HL-60/S4 (cell line): ENCODE results near the gene AMY1B.
"Not testable (repeated sequence)": the region's sequence is repeated elsewhere in the genome, so short reads cannot be mapped to it uniquely, and the experiment has no call there.

Experiments
- in situ Hi-C: fragments of 300-500 bp; cut with MboI; formaldehyde crosslinking; loops from 2 replicates; pipeline ENCODE4 v1.14.3; 2022; ENCODE audit warnings: low sequenced_read_pairs

The AMY1B gene

DNA sequence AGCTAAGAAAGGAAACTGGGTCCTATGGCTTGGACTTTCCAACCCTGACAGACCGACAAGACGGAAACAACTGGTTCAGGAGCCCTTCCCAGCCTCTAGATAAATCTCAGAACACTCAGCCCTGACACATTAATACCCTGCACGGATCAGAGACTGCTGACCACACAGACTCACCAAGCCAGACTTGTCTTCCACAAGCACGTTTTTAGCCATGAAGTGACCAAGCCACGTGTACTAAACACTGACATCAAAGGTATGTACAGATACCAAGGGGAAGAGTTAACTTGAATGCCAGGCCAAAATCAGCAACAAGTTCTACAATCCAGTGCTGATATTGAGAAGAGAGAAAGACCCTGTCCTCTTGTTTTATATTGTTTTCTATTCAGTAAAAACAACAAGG lies at the start of gene AMY1B:
Gene AMY1B (minus strand): TSS at position 101 of the 400 bp plus-strand sequence. CDS start 571 bp downstream, outside the sequence.
- in situ Hi-C loops: not testable (repeated sequence)

DNA sequence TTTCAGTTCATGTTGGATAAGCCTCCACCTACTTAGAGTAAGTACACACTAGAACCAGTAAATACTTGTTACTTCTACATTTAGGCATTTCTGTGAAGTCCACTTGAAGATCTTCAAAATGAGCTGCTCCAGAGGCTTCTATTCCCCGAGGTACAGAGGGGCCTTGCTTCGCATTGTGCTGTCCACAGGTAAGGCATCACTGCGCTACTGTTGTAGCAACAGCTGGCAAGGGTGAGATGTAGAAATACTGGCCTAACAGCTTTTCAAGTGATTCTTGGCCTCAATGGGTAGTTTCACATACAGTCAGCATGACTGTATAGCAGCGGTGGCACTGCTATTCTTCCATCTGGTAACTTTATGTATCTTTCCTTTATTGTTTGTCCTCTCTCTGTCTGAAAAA lies 49.0 kb upstream of the AMY1B start:
- in situ Hi-C loops: not testable (repeated sequence)

DNA sequence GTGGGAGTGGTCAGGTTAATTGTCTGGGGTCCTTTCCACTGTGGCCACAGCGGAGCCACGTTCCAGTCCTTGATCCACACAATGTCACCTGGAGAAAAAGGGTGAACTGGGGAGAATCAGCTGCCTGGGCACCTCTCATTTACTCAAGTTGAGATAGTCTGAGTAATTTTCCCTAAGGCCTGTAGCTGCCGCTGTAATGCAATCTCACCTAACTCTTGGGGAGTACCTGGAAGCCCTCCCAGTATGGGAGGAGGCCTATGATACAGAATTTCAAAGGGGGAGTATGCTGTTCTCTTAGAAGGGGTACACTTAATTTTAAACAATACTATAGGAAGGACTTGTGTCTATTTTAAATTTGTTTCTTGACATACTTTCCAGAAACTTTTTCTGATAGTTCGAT lies 48.4 kb upstream of the AMY1B start:
- in situ Hi-C loops: not testable (repeated sequence)

DNA sequence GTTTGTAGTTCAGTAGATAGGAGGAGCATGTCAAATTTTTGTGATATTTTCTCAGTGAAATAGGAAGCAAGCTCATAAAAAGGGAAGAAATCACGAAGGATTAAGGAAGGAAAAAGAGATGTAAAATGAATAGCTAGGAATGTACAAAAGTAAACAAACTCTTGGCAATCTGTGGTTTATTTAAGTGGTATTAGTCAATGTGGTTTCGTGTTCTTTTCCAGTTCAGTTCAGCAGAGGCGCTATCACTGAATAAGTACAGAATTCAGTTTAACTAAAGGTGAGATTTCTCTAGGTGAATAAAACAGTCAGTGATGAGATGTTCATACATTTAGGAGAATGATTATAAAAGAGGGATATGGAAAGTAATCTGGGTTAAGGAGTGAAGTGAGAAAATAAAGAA lies 42.0 kb upstream of the AMY1B start:
- in situ Hi-C loops: not testable (repeated sequence)

DNA sequence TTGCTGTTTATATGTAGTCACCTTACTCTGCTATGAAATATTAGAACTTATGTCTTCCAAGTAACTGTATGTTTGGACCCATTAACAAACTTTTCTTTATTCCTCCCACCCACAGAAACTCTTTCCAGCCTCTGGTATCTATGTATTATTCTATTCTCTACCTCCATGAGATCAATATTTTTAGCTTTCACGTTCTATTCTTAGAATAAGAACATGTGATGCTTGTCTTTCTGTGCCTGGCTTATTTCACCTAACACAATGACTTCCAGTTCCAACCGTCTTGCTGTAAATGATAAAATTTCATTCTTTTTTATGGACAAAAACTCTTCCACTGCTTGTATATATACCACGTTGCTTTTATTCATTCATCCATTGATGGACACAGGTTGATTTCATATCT lies 39.3 kb upstream of the AMY1B start:
- in situ Hi-C loops: not testable (repeated sequence)

DNA sequence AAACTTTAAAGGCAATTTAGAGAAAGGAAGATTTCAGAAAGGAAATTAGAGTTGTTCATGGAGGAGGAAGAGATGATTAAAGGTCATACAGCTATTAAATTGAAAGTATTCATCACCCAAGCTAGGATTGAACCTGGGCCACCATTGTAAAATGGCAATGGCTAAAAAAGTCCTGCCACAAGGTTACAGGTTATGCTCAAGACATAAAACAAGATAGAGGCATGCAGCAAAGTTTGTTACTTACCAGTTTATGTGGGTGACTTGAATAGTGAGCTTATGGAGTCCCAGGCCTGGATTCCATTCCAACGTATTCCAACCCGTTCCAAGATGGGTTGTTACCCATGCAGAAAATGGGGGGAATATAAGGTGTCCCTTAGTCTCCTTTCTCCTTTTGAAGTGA lies 25.5 kb upstream of the AMY1B start:
- in situ Hi-C loops: not testable (repeated sequence)

DNA sequence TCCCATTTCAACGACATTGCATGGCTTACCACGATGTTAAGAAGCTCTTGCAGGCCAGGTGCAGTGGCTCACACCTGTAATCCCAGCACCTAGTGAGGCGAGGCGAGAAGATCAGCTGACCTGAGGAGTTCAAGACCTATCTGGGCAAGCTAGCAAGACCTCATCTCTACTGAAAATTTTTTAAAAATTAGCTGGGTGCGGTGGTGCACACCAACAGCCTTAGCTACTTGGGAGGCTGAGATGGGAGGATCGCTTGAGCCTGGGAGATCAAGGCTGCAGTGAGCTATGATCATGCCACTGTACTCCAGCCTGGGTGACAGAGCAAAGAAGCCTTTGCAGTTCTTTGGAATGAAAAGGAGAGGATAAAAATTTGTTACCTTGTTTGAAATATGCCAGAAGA lies 21.4 kb upstream of the AMY1B start:
- in situ Hi-C loops: not testable (repeated sequence)

DNA sequence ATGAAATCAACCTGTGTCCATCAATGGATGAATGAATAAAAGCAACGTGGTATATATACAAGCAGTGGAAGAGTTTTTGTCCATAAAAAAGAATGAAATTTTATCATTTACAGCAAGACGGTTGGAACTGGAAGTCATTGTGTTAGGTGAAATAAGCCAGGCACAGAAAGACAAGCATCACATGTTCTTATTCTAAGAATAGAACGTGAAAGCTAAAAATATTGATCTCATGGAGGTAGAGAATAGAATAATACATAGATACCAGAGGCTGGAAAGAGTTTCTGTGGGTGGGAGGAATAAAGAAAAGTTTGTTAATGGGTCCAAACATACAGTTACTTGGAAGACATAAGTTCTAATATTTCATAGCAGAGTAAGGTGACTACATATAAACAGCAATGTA lies 14.4 kb upstream of the AMY1B start:
- in situ Hi-C loops: not testable (repeated sequence)

DNA sequence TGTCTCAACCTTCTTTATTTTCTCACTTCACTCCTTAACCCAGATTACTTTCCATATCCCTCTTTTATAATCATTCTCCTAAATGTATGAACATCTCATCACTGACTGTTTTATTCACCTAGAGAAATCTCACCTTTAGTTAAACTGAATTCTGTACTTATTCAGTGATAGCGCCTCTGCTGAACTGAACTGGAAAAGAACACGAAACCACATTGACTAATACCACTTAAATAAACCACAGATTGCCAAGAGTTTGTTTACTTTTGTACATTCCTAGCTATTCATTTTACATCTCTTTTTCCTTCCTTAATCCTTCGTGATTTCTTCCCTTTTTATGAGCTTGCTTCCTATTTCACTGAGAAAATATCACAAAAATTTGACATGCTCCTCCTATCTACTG lies 11.7 kb upstream of the AMY1B start:
- in situ Hi-C loops: not testable (repeated sequence)

DNA sequence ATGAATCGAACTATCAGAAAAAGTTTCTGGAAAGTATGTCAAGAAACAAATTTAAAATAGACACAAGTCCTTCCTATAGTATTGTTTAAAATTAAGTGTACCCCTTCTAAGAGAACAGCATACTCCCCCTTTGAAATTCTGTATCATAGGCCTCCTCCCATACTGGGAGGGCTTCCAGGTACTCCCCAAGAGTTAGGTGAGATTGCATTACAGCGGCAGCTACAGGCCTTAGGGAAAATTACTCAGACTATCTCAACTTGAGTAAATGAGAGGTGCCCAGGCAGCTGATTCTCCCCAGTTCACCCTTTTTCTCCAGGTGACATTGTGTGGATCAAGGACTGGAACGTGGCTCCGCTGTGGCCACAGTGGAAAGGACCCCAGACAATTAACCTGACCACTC lies 5.2 kb upstream of the AMY1B start:
- in situ Hi-C loops: not testable (repeated sequence)

DNA sequence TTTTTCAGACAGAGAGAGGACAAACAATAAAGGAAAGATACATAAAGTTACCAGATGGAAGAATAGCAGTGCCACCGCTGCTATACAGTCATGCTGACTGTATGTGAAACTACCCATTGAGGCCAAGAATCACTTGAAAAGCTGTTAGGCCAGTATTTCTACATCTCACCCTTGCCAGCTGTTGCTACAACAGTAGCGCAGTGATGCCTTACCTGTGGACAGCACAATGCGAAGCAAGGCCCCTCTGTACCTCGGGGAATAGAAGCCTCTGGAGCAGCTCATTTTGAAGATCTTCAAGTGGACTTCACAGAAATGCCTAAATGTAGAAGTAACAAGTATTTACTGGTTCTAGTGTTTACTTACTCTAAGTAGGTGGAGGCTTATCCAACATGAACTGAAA lies 4.7 kb upstream of the AMY1B start:
- in situ Hi-C loops: not testable (repeated sequence)

DNA sequence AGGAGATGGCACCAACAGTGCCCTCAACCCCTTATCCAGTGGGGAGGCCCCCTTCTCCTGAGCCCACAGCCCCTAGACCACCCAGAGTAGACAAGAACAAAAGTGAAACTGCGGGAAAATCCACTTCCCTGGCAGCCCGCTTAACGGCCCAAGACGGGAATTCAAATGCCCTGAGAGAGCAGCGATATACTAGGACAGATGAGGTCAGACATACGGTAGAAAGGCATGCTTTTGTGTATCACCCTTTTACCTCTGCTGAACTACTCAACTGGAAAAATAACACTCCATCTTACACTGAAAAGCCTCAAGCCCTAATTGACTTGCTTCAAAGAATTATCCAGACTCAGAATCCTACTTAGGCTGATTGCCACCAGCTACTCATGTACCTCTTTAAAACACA lies 1.4 kb upstream of the AMY1B start:
- in situ Hi-C loops: not testable (repeated sequence)

DNA sequence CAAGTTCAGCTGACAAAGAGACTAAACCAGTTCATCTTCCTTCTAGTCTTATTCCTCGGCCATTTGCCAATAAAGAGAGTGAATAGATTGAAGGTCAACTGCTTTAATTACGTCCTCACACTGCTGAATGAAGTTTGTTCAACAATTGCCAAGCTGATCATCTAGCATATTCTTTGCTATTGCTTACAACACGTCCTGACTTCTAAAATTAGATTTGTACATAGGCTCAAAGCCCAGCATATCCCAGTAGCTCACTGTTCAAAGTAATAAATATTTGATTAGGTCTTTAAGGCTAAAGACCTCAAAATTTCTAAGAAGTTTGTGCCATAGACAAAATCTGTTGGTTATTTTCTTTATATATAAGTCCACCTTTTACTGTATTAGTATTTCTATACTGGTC lies 19.7 kb downstream of the AMY1B start:
- in situ Hi-C loops: not testable (repeated sequence)

DNA sequence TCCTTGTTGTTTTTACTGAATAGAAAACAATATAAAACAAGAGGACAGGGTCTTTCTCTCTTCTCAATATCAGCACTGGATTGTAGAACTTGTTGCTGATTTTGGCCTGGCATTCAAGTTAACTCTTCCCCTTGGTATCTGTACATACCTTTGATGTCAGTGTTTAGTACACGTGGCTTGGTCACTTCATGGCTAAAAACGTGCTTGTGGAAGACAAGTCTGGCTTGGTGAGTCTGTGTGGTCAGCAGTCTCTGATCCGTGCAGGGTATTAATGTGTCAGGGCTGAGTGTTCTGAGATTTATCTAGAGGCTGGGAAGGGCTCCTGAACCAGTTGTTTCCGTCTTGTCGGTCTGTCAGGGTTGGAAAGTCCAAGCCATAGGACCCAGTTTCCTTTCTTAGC lies 40.5 kb downstream of the AMY1B start, which contains the start of gene AMY1A:
Gene AMY1A (plus strand): TSS at position 301 of the 400 bp plus-strand sequence. CDS start 571 bp downstream, outside the sequence.
- in situ Hi-C loops: not testable (repeated sequence)

DNA sequence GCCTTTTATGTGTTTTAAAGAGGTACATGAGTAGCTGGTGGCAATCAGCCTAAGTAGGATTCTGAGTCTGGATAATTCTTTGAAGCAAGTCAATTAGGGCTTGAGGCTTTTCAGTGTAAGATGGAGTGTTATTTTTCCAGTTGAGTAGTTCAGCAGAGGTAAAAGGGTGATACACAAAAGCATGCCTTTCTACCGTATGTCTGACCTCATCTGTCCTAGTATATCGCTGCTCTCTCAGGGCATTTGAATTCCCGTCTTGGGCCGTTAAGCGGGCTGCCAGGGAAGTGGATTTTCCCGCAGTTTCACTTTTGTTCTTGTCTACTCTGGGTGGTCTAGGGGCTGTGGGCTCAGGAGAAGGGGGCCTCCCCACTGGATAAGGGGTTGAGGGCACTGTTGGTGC lies 41.9 kb downstream of the AMY1B start:
- in situ Hi-C loops: not testable (repeated sequence)

DNA sequence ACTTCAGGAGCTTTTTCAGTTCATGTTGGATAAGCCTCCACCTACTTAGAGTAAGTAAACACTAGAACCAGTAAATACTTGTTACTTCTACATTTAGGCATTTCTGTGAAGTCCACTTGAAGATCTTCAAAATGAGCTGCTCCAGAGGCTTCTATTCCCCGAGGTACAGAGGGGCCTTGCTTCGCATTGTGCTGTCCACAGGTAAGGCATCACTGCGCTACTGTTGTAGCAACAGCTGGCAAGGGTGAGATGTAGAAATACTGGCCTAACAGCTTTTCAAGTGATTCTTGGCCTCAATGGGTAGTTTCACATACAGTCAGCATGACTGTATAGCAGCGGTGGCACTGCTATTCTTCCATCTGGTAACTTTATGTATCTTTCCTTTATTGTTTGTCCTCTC lies 45.1 kb downstream of the AMY1B start:
- in situ Hi-C loops: not testable (repeated sequence)

DNA sequence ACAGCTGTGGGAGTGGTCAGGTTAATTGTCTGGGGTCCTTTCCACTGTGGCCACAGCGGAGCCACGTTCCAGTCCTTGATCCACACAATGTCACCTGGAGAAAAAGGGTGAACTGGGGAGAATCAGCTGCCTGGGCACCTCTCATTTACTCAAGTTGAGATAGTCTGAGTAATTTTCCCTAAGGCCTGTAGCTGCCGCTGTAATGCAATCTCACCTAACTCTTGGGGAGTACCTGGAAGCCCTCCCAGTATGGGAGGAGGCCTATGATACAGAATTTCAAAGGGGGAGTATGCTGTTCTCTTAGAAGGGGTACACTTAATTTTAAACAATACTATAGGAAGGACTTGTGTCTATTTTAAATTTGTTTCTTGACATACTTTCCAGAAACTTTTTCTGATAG lies 45.7 kb downstream of the AMY1B start:
- in situ Hi-C loops: not testable (repeated sequence)

DNA sequence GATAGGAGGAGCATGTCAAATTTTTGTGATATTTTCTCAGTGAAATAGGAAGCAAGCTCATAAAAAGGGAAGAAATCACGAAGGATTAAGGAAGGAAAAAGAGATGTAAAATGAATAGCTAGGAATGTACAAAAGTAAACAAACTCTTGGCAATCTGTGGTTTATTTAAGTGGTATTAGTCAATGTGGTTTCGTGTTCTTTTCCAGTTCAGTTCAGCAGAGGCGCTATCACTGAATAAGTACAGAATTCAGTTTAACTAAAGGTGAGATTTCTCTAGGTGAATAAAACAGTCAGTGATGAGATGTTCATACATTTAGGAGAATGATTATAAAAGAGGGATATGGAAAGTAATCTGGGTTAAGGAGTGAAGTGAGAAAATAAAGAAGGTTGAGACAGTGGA lies 52.1 kb downstream of the AMY1B start:
- in situ Hi-C loops: not testable (repeated sequence)

DNA sequence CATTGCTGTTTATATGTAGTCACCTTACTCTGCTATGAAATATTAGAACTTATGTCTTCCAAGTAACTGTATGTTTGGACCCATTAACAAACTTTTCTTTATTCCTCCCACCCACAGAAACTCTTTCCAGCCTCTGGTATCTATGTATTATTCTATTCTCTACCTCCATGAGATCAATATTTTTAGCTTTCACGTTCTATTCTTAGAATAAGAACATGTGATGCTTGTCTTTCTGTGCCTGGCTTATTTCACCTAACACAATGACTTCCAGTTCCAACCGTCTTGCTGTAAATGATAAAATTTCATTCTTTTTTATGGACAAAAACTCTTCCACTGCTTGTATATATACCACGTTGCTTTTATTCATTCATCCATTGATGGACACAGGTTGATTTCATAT lies 54.8 kb downstream of the AMY1B start:
- in situ Hi-C loops: not testable (repeated sequence)
